SU-DHL-6 (cell line): Measurements from ENCODE around the gene AGXT.

ENCODE experiments used
- H2AFZ ChIP-seq: fragments of 200-600 bp; sonication (generic); 2 replicates; pipeline ENCODE4 v1.6.1; 2014; ENCODE audit warnings: low read depth, mild to moderate bottlenecking, moderate library complexity, mixed read lengths, antibody characterized with exemption, low read length; ENCODE audit not compliant: severe bottlenecking
- H3F3A ChIP-seq: fragments of 200-600 bp; shearing (Covaris generic); 2 replicates; pipeline ENCODE4 v1.6.0; 2016; ENCODE audit warnings: antibody characterized with exemption, mild to moderate bottlenecking; ENCODE audit not compliant: insufficient read depth
- H3K27ac ChIP-seq: fragments of 200-600 bp; sonication (generic); 2 replicates; pipeline ENCODE4 v1.5.1; 2016; ENCODE audit warnings: low read depth, mild to moderate bottlenecking, low read length, moderate library complexity, mixed read lengths
- H3K27me3 ChIP-seq: fragments of 200-600 bp; sonication (generic), shearing (Covaris generic); 2 replicates; pipeline ENCODE4 v1.6.0; 2014; ENCODE audit warnings: mild to moderate bottlenecking, low read length
- H3K36me3 ChIP-seq: fragments of 200-600 bp; sonication (generic); 2 replicates; pipeline ENCODE4 v1.6.1; 2014; ENCODE audit warnings: mild to moderate bottlenecking, low read length, mixed read lengths
- H3K4me2 ChIP-seq: fragments of 300-600, 200-600 bp; shearing (Covaris generic), sonication (generic); 2 replicates; pipeline ENCODE4 v1.6.0; 2014; ENCODE audit warnings: low read length, low read depth, mild to moderate bottlenecking; ENCODE audit not compliant: poor library complexity, severe bottlenecking
- H3K4me3 ChIP-seq: fragments of 200-600 bp; sonication (generic); 2 replicates; pipeline ENCODE4 v1.5.1; 2014; ENCODE audit warnings: antibody characterized with exemption, low read length, mild to moderate bottlenecking, mixed read lengths; ENCODE audit not compliant: insufficient read depth, poor library complexity, severe bottlenecking
- H3K79me2 ChIP-seq: fragments of 200-600 bp; sonication (generic); 2 replicates; pipeline ENCODE4 v1.6.1; 2014; ENCODE audit warnings: mild to moderate bottlenecking, low read length, moderate library complexity; ENCODE audit not compliant: insufficient read depth
- H3K9ac ChIP-seq: fragments of 200-600 bp; sonication (generic); 2 replicates; pipeline ENCODE4 v1.7.0; 2014; ENCODE audit warnings: mild to moderate bottlenecking, low read length
- H3K9me2 ChIP-seq: fragments of 200-600 bp; sonication (generic); replicated peaks from 2 replicates; pipeline ENCODE4 v1.6.1; 2014; ENCODE audit warnings: low read length; ENCODE audit not compliant: insufficient read depth
- H3K9me3 ChIP-seq: fragments of 200-600 bp; sonication (generic); 2 replicates; pipeline ENCODE4 v1.6.1; 2014; ENCODE audit warnings: low read length, mixed read lengths; ENCODE audit not compliant: insufficient read depth
- H4K20me1 ChIP-seq: fragments of 200-600 bp; sonication (generic); 2 replicates; pipeline ENCODE4 v1.6.1; 2014; ENCODE audit warnings: low read depth, mild to moderate bottlenecking, antibody characterized with exemption, low read length, moderate library complexity, mixed read lengths
- EZH2phosphoT487 ChIP-seq: fragments of 200-600 bp; sonication (generic), shearing (Covaris generic); conservative IDR thresholded peaks from 2 replicates; pipeline ENCODE4 v1.6.1; 2018; ENCODE audit warnings: mild to moderate bottlenecking, antibody characterized with exemption, low read length, moderate library complexity, mixed read lengths
- TF ChIP-seq, protein P1 (sequence below): fragments of 200-600 bp; sonication (generic); IDR thresholded peaks from one replicate; pipeline ENCODE4 v1.5.1; 2017; ENCODE audit warnings: antibody characterized with exemption, mild to moderate bottlenecking, low read length, moderate library complexity; ENCODE audit not compliant: insufficient read depth, poor library complexity, severe bottlenecking

Gene AGXT

GRCh38 chr2:240868286-240869108 is at the start of gene AGXT:
TSS of gene AGXT (plus strand) at chr2:240868824. CDS start at chr2:240868866, 42 bp downstream.
- no peak within 1 kb of the TSS for H3K4me3 ChIP-seq
- no peaks in the 10 kb centered on the region for H3K27me3 ChIP-seq
- H3K36me3 ChIP-seq: no peaks in the 10 kb centered on the region
- H3K9ac ChIP-seq: no peak within 1 kb of the TSS
- no peak within 1 kb of the TSS for H3K27ac ChIP-seq
- no peaks in the 10 kb centered on the region for H3K9me3 ChIP-seq
- TF ChIP-seq, protein P1, sequence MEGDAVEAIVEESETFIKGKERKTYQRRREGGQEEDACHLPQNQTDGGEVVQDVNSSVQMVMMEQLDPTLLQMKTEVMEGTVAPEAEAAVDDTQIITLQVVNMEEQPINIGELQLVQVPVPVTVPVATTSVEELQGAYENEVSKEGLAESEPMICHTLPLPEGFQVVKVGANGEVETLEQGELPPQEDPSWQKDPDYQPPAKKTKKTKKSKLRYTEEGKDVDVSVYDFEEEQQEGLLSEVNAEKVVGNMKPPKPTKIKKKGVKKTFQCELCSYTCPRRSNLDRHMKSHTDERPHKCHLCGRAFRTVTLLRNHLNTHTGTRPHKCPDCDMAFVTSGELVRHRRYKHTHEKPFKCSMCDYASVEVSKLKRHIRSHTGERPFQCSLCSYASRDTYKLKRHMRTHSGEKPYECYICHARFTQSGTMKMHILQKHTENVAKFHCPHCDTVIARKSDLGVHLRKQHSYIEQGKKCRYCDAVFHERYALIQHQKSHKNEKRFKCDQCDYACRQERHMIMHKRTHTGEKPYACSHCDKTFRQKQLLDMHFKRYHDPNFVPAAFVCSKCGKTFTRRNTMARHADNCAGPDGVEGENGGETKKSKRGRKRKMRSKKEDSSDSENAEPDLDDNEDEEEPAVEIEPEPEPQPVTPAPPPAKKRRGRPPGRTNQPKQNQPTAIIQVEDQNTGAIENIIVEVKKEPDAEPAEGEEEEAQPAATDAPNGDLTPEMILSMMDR: no peak
- TF ChIP-seq EZH2phosphoT487: no peak
- no peaks in the 10 kb centered on the region for H4K20me1 ChIP-seq
- no peaks in the 10 kb centered on the region for H3F3A ChIP-seq
- no peak within 1 kb of the TSS for H3K4me2 ChIP-seq
- H3K79me2 ChIP-seq: no peaks in the 10 kb centered on the region
- H3K9me2 ChIP-seq: no peaks in the 10 kb centered on the region
- no peak within 1 kb of the TSS for H2AFZ ChIP-seq

- Histone ChIP-seq H3K27me3 (no peaks in the 10 kb centered on the region), H3K4me2 (no peak overlapping the region), H3K36me3 (no peaks in the 10 kb centered on the region), H3K9me2 (no peaks in the 10 kb centered on the region), H3K9ac (no peak overlapping the region), H3K27ac (no peak overlapping the region), H3F3A (no peaks in the 10 kb centered on the region), H2AFZ (no peak overlapping the region), H3K9me3 (no peaks in the 10 kb centered on the region), H4K20me1 (no peaks in the 10 kb centered on the region), H3K79me2 (no peaks in the 10 kb centered on the region), H3K4me3 (no peak overlapping the region)
- TF ChIP-seq, protein P1: no peak
Measured at GRCh38 chr2:240819126-240819857, 49.3 kb upstream of the AGXT start.

DNA sequence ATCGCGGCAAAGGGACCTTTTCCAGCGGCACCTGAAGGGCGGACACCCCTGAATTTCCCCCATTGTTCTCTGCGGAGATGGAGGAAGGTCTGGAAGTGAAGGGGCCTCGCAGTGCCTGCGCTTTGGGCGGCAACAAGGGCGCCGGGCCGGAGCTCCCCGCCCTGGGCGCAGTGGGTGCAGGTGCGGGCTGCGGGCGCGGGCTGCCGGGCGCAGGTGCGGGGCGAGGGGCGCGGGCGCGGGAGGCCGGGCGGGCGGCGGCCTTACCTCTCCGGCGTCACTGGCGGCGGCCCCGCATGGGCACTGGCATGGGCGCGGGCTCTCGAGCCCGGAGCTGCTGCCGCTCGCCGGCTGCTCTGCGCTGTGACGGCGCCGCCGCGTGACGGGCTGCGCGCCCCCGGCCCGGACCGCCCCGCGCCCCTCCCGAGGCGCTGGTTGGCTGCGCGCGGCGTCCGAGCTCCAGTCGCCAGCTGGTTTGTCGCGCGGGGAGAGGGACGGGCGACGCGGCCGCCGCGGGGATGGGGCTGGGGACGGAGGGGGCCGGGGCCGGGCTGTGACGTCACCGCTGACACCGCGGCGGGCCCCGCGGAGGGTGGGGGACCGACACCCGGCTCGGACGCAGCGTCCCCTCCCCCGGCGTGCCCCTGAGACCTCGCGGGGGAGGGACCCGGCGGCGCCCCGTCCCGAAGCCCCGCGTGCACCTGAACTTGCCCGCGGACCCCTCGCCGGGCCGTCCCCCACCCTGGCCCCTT is 48.6 kb upstream of the AGXT start, which contains the start of gene KIF1A:
Gene KIF1A, minus strand, starts transcription at position 362 of the 749 bp plus-strand sequence. CDS start 22,467 bp downstream, outside the sequence.
- Histone ChIP-seq H2AFZ (no peak within 1 kb of the TSS), H3K9ac (no peak within 1 kb of the TSS), H3K79me2 (no peaks in the 10 kb centered on the region), H3K9me2 (no peaks in the 10 kb centered on the region), H4K20me1 (no peaks in the 10 kb centered on the region), H3K27ac (no peak within 1 kb of the TSS), H3K4me2 (no peak within 1 kb of the TSS), H3K36me3 (no peaks in the 10 kb centered on the region), H3K4me3 (no peak within 1 kb of the TSS), H3K27me3 (no peaks in the 10 kb centered on the region), H3K9me3 (no peaks in the 10 kb centered on the region), H3F3A (no peaks in the 10 kb centered on the region)
- no peak for TF ChIP-seq EZH2phosphoT487
- TF ChIP-seq, protein P1: no peak
